ENCODE measurements around the gene ACAT2.

- TF ChIP-seq REST (IDR thresholded peaks at IDR 0.05; ENCODE audit: borderline replicate concordance): no peak
- TF ChIP-seq CTCF (IDR thresholded peaks at IDR 0.05; ENCODE audit: poor library complexity, severe bottlenecking): no peak
These were observed 26.4 kb downstream of the ACAT2 start for GRCh38 chr6:159788276-159788675.
